Measurements from ENCODE around the gene SLC35F3. TPM values are rescaled to one million over a fixed set of nuclear protein-coding genes. Genes with fewer than 3 reads are reported as not detected.

Gene SLC35F3
- total RNA-seq, 2 experiments from 2014 or later, result 0.08 TPM; not detected in 1

DNA sequence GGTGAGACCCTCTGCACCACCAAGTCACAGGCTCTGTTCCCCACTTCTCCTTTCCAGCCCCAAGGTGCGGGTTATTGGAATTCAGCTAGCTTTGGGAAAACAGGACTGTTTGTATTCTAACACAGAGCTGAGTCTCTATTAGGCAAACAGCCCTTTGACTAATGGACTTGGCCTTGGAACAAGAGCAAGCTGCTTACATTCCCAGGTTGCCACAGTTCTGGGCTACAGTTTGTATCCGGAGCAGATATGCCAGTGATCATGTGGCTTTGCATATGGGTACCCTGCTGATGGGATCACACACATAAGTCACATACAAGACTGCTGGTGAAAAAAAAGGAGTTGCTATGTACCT is 358.3 kb downstream of the SLC35F3 start:
- CTCF ChIA-PET, result interaction anchor here (1.3 to 1.4 kb wide), 2 partner anchors 47 to 50 kb away, joined by 3 read pairs; no protein-coding TSS in a partner anchor

DNA sequence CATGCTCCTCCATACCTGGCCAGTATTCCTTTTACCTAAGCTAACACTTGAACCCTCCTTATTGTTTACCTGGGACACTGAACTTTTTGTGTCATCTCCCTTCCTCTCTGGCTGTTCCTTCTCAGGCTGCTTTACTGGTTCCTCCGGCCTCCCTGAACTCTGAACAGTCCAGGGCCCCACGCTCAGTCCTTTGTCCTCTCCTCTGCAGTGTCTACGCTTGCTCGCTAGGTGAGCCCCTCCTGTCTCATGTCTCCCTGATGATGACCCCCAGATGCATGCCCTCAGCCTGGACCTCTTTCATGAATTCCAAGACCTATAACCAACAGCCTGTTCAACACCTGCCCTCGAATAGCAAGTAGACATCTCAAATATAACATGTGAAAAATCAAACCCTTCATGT is 360.4 kb downstream of the SLC35F3 start:
- TF ChIP-seq, protein P1, sequence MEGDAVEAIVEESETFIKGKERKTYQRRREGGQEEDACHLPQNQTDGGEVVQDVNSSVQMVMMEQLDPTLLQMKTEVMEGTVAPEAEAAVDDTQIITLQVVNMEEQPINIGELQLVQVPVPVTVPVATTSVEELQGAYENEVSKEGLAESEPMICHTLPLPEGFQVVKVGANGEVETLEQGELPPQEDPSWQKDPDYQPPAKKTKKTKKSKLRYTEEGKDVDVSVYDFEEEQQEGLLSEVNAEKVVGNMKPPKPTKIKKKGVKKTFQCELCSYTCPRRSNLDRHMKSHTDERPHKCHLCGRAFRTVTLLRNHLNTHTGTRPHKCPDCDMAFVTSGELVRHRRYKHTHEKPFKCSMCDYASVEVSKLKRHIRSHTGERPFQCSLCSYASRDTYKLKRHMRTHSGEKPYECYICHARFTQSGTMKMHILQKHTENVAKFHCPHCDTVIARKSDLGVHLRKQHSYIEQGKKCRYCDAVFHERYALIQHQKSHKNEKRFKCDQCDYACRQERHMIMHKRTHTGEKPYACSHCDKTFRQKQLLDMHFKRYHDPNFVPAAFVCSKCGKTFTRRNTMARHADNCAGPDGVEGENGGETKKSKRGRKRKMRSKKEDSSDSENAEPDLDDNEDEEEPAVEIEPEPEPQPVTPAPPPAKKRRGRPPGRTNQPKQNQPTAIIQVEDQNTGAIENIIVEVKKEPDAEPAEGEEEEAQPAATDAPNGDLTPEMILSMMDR (IDR thresholded peaks at IDR 0.05), result no peak
- Mint-ChIP-seq H3K27ac (no peak overlapping the region), H3K4me3 (no peak overlapping the region), H3K4me1 (ENCODE audit: low read depth) (peaks cover 9% of the 10 kb centered on the region), H3K27me3 (no peaks in the 10 kb centered on the region), H3K9me3 (no peaks in the 10 kb centered on the region), H3K36me3 (ENCODE audit: low read depth) (no peaks in the 10 kb centered on the region)
- Histone ChIP-seq H3K4me3 (ENCODE audit: low read length) (no peak overlapping the region), H3K4me1 (ENCODE audit: insufficient read depth, low read length) (peaks cover 5% of the 10 kb centered on the region), H3K36me3 (ENCODE audit: insufficient read depth, low read length) (no peaks in the 10 kb centered on the region), H3K27me3 (ENCODE audit: control insufficient read depth in 1 of 2, insufficient read depth in 2 of 2, low read length in 2 of 2) (no peaks in the 10 kb centered on the region), H3K27ac (ENCODE audit: low read depth in 1 of 2, low read length in 2 of 2) (no peak overlapping the region), H3K9me3 (ENCODE audit: control insufficient read depth in 1 of 2, insufficient read depth in 1 of 2, low read length in 2 of 2) (no peaks in the 10 kb centered on the region)
- POLR2A ChIA-PET, result no interaction called here
- no peak for ATAC-seq (ENCODE audit: poor library complexity)
- CTCF ChIA-PET, result no interaction called here
- intact Hi-C loops (cut with DNase I, micrococcal nuclease), result no loop called here
- DNase-seq, result no peak

More for the DNA sequence above, 358.3 kb downstream of the SLC35F3 start:
- H3K27me3 Mint-ChIP-seq, result no peaks in the 10 kb centered on the region
- no peak overlapping the region for H3K4me3 ChIP-seq (ENCODE audit: low read length)
- H3K9me3 Mint-ChIP-seq, result no peaks in the 10 kb centered on the region
- peaks cover 9% of the 10 kb centered on the region for H3K4me1 Mint-ChIP-seq (ENCODE audit: low read depth)
- peaks cover 5% of the 10 kb centered on the region for H3K4me1 ChIP-seq (ENCODE audit: insufficient read depth, low read length)
- H3K36me3 ChIP-seq (ENCODE audit: insufficient read depth, low read length), result no peaks in the 10 kb centered on the region
- TF ChIP-seq, protein P1 (IDR thresholded peaks at IDR 0.05), result no peak
- H3K27ac Mint-ChIP-seq, result no peak overlapping the region
- H3K4me3 Mint-ChIP-seq, result no peak overlapping the region
- no peak for ATAC-seq (ENCODE audit: poor library complexity)
- H3K36me3 Mint-ChIP-seq (ENCODE audit: low read depth), result no peaks in the 10 kb centered on the region
- H3K27me3 ChIP-seq (ENCODE audit: control insufficient read depth in 1 of 2, insufficient read depth in 2 of 2, low read length in 2 of 2), result no peaks in the 10 kb centered on the region
- no peaks in the 10 kb centered on the region for H3K9me3 ChIP-seq (ENCODE audit: control insufficient read depth in 1 of 2, insufficient read depth in 1 of 2, low read length in 2 of 2)
- intact Hi-C loops (cut with DNase I, micrococcal nuclease), result no loop called here
- DNase-seq, result no peak
- H3K27ac ChIP-seq (ENCODE audit: low read depth in 1 of 2, low read length in 2 of 2), result no peak overlapping the region
- POLR2A ChIA-PET, result no interaction called here

DNA sequence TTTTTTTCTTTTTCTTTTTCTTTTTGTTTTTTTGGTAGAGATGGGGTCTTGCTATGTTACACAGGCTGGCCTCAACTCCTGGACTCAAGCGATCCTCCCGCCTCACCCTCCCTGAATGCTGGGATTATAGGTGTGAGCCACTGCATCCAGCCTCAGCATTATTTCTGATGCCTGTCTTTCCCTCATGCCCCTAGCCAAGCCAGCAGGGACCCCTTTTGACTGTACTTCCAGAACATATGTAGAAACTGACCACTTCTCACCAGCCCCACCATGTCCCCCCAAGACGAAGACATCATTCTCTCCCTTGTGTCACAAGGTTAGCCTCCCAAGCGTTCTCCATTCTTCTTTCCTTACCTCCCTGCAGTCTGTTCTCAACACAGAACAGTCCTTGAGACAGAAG is 360.8 kb downstream of the SLC35F3 start:
- Mint-ChIP-seq H3K27ac (no peak overlapping the region), H3K9me3 (no peaks in the 10 kb centered on the region), H3K36me3 (ENCODE audit: low read depth) (no peaks in the 10 kb centered on the region), H3K4me1 (ENCODE audit: low read depth) (peaks cover 6% of the 10 kb centered on the region), H3K4me3 (no peak overlapping the region), H3K27me3 (no peaks in the 10 kb centered on the region)
- no peak overlapping the region for H3K4me3 ChIP-seq (ENCODE audit: low read length)
- H3K36me3 ChIP-seq (ENCODE audit: insufficient read depth, low read length), result no peaks in the 10 kb centered on the region
- peaks cover 4% of the 10 kb centered on the region for H3K4me1 ChIP-seq (ENCODE audit: insufficient read depth, low read length)
- intact Hi-C loops (cut with DNase I, micrococcal nuclease), result no loop called here
- no peak for DNase-seq
- H3K27me3 ChIP-seq (ENCODE audit: control insufficient read depth in 1 of 2, insufficient read depth in 2 of 2, low read length in 2 of 2), result no peaks in the 10 kb centered on the region
- no peak for ATAC-seq (ENCODE audit: poor library complexity)
- TF ChIP-seq, protein P1 (IDR thresholded peaks at IDR 0.05), result no peak
- ChIA-PET CTCF (no interaction called here), POLR2A (no interaction called here)
- no peak overlapping the region for H3K27ac ChIP-seq (ENCODE audit: low read depth in 1 of 2, low read length in 2 of 2)
- H3K9me3 ChIP-seq (ENCODE audit: control insufficient read depth in 1 of 2, insufficient read depth in 1 of 2, low read length in 2 of 2), result no peaks in the 10 kb centered on the region

All from CD4-positive, alpha-beta T cell (primary cell).